Islet precursor cell (in vitro differentiated cells): Measurements from ENCODE around the gene TMED7.
A peak's percentile ranks its signal among the peaks of the same experiment; 100 is the strongest.
"Not testable (repeated sequence)": the region's sequence is repeated elsewhere in the genome, so short reads cannot be mapped to it uniquely, and the experiment has no call there.

Experiments used
- DNase-seq: peaks from one replicate; pipeline ENCODE4 v3.0.0-alpha.2; 2018

TMED7 gene

DNA sequence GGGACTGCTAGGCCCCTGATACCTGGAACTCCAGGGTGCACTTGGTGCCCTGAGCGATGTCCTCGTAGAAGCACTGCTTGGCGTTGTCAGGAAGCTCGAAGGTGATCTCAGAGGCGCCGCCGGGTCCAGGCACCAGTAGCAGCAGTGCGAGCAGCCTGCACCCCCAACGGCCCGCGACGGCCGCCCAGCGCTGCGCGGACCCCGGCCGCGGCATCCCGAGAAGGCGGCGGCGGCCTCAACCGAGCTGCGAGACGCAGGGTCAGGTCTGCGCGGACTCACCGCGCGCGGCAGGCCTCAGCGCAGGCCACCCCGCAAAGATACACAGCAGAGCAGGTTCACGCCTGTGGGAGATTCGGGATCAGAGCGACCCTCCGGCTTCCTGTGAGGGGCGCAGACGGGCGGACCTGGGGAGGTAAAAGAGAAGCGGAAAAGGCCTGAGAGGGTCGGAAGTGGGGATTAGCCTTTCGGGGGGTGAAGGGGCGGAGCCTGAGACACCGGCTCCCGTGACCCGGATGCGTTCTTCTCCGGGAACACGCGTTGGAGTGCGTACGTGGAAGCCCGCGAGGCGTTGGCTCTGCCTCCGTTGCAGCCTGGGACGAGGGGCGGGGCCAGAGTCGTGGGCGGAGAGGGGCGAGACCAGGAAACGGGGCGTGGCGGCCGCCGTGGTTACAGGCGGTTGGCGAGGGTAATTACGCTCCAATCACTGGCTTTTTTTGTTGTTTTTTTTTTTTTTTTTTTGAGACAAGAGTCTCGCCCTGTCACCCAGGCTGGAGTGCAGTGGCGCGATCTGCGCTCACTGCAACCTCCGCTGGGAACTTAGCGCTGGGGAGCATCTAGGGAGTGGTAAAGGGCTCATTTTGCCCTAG lies at the start of gene TMED7:
Gene TMED7 (minus strand): TSS at position 458 of the 866 bp plus-strand sequence. CDS start 244 bp downstream, at position 214.
- DNase-seq = peak; percentile 99

GRCh38 chr5:115674782-115675181 lies 48.9 kb upstream of the TMED7 start:
- DNase-seq = not testable (repeated sequence)

DNA sequence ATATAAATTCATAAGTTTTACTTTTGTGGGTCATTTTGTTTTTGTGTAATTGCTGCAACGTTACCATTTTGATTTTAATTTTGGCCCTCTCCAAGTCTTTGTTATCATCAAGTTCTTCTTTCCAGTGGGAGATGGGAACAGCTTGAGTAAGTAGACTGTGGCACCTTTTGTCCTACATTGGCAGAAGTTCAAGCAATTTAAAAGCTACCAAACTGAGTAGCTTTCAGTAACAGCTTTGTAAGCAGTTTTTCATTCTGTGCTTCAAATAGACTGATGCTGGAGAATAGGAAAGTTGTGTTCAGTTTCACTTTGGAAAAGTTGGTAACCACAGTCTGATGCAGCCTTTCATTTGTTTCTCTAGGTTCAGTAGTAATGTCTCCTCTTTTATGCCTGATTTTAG lies 47.8 kb upstream of the TMED7 start:
- no peak for DNase-seq

DNA sequence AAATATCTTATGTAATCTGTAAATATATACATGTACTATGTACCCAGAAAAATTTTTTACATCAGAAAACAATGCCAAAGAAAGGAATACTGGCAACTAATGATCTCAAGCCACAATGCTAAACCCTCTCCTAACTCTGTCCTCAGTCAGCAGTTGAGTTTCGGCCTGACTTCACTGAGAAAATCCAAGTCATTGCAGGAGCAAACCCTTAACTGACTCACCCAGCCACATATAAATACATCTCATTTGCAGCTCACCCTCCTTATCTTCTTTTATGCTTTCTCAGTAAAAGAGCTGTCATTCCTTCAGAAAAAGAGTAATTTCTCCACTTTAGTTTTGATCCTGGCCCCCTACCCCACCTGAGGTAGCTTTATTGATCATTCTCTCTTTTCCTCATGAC lies 46.1 kb upstream of the TMED7 start:
- DNase-seq = no peak

- no peak for DNase-seq
These were observed 40.2 kb upstream of the TMED7 start for GRCh38 chr5:115666023-115666422.

DNA sequence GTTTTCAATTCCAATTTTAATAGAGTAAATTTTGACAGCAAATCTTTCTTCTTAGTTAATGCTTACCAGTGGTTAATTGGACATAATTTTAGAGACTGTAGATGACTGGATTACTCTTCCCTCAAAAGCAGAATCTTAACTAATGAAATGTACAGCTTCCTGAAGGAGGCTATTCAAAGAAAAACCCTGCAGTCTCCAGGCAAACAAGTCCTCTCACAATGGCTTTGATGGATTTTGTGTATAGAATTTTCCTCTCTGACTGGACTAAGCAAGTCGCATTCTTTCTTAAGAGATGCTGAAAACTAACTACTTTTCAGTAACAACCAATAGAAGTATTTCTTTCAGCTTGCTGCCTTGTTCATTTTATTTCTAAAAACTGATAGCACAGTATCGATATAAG lies 35.7 kb upstream of the TMED7 start:
- no peak for DNase-seq

GRCh38 chr5:115661101-115661500 lies 35.3 kb upstream of the TMED7 start:
- DNase-seq = no peak

DNA sequence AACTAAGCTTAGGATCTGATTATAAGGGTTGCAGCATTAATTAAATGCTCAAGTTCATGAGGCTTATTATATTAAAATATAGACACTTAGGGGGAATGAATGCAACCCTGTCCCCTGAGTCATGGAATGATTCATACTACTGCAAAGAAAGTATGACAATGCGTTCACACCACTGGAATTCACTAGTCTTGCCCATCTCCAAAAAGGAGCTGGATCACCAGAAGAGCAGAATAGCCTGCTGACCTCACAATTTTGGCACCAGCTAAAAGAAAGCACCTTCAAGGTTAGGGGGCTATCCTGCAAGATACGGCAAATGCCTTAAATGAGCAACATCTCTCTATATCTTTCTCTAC lies 32.0 kb upstream of the TMED7 start:
- DNase-seq = no peak

- DNase-seq = no peak
These were observed 31.5 kb upstream of the TMED7 start for GRCh38 chr5:115657125-115657880.

- no peak for DNase-seq
These were observed 30.6 kb upstream of the TMED7 start for GRCh38 chr5:115656404-115656803.

- no peak for DNase-seq
These were observed 30.2 kb upstream of the TMED7 start for GRCh38 chr5:115655994-115656393.

DNA sequence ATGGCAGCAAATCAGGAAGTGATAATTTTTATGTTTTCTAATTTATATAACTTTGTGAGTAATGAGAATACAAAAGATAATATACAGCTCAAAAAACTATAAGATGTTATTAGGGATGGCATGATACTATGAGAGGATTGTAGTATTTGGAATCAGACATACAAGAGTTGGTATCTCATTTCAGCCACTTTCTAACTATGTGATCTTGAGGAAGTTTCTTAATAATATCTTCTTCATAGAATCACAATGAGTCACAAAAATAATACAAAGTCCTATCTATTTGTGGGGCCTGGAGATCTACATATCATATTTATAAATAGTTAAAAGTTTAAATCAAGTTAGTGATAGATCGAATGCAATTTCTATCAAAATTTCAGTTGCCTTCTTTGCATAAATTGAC lies 23.7 kb upstream of the TMED7 start:
- DNase-seq = no peak

- DNase-seq = no peak
These were observed 22.2 kb upstream of the TMED7 start for GRCh38 chr5:115648056-115648455.

GRCh38 chr5:115645386-115645785 lies 19.6 kb upstream of the TMED7 start:
- DNase-seq = not testable (repeated sequence)

DNA sequence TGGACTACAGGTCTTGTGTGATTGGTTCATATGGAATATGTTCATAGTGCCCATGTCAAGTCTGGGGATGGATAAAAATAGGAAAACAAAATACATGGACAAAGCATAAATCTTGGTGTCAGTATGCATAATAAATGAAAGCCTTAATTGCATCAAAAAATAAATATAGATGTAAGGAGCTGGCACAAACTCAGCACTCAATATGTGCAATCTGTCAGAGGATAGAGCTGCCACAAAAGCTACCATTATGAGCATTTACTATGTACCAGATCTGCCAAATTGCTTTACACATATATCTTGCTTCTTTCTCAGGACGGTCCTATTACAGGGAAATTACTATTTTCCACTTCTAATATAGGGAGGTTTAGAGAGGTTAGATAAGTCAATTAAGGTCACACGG lies 18.2 kb upstream of the TMED7 start:
- no peak for DNase-seq

DNA sequence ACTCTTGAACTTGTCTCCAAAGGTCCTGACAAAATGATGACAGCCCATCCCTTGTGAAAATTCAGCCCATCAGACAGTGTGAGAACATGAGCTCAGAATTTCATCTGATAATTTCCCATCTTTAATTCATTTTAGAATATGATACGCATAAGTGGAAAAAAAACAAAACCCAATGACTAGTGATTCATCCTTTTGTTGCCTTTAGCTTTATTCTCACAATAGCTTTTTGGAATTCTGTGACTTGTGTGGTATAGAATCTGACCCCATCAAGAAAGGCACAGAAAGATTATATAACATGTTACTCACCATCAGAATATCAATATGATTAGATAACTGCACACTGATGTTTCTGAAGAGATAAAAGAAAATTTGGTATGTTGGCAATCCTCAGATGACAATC lies 16.1 kb upstream of the TMED7 start:
- DNase-seq = no peak

- no peak for DNase-seq
These were observed 14.4 kb upstream of the TMED7 start for GRCh38 chr5:115640274-115640673.

- no peak for DNase-seq
These were observed 13.5 kb upstream of the TMED7 start for GRCh38 chr5:115639377-115639776.

DNA sequence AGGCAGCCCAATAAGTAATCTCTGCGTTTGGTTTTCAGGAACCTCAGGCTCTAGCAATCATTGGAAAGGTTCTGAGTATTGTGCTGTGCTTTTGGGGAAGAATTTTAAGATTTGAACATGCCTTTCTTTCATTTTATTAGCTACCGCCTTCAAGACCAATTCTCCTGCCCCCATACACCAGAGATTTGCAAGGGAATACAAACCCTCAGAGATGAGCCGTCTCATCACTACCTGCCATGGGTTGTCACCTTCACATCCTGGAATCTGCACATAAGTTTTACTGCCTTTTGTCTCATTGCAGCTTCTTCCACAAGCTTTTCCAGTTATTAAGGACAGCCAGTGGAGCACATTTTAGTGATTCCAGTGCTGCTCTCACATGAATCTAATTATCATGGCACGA lies 11.7 kb upstream of the TMED7 start:
- DNase-seq = no peak

DNA sequence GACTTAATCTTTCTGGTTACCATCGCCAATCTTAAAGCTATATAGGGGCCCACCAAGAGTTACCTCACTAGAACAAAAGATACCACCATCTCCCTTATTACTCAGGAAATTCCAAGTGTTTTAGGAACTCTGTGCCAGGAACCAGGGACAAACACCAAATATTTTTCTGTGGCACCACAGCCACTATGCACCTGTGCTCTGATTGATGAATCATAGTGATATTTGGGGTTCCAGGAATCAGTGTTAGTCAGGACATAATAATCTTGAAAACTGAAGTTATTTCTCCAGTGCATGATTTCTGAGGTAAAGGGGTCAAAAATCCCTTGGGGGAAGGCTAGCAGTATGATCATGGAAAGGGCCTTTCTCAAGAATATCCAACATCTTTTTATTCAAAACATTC lies 10.2 kb upstream of the TMED7 start:
- DNase-seq = no peak

DNA sequence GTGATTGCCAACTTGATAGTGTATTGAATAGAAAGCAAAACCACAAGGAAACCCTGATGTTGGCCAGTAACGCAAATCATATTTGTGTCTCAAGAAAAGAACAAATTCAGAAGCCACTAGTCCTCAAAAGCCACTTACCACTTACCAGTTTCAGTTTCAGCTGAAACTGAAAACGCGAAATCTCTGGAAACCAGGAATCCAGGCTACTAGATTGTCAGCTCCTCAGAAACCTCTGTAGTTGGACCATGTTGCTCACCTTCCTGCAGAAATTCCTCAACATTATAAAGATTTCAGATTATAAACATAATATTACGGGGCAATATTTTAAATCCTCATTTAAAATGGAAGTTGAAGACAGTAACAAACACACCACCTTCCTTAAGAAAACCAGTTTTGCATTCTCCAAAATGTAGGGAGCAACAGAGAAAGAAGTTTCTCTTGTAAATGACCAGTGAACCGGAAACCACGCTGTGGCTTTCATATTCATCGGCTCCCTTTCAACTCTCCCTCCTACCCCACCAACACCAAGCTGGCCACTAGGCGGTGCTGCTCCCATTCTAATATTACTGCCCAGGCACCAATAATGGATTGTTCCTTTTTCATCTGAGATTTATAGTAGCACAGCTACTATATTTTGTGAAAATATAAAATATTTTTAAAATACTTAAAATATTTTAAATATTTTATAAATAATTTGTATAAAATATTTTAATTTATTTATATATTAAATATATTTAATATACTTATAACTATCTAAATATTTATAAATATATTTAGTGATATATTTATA lies 8.7 kb upstream of the TMED7 start:
- DNase-seq = peak; percentile 84

DNA sequence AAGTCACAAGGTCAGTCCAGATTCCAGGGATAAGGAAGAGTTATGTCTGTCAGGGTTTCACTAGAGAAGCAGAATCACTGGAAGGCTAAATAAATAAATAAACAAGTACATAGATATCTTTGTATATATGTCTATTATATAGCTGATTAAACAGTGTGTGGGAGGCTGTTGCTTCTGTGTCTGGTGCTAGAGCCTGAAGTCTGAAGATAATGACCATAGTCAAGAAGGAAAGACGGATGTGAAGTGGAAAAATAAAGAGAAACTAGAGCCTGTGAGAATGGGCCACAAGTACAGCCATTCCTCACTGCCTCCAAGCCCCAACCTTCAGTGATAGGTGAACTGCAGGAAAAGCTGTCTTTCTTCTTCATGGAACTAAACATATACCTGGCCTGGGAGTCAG lies 4.1 kb upstream of the TMED7 start:
- no peak for DNase-seq

GRCh38 chr5:115627295-115627865 lies 1.5 kb upstream of the TMED7 start:
- DNase-seq = no peak
